Keratinocyte (primary cell): ENCODE results near the gene EXOC4.

Experiments
- CTCF ChIP-seq, 3 experiments: IDR thresholded peaks in 1 of 3; conservative IDR thresholded peaks in 1 of 3; optimal IDR thresholded peaks in 1 of 3; 2 replicates in 2 of 3; 3 replicates in 1 of 3; pipeline versions ENCODE3 to v1.5.1; 2011; ENCODE audit warnings: low read length in 3 of 3, mild to moderate bottlenecking in 3 of 3, moderate library complexity in 2 of 3, control low read depth in 1 of 3, inconsistent platforms in 1 of 3; ENCODE audit not compliant: insufficient read depth in 2 of 3; ENCODE audit errors: extremely low read depth in 1 of 3
- EZH2 ChIP-seq: IDR thresholded peaks from one replicate; pipeline ENCODE4 v1.6.1; 2012; ENCODE audit warnings: inconsistent platforms, mild to moderate bottlenecking, low read length, moderate library complexity

- TF ChIP-seq CTCF (optimal IDR thresholded peaks at IDR 0.05 in 1 of 3, IDR thresholded peaks at IDR 0.05 in 1 of 3, conservative IDR thresholded peaks at IDR 0.05 in 1 of 3; ENCODE audit: extremely low read depth in 1 of 3, insufficient read depth in 2 of 3, low read length in 3 of 3), result no peak
- TF ChIP-seq EZH2, result no peak
Measured at GRCh38 chr7:134004829-134005505, 752.1 kb downstream of the EXOC4 start.
